GM06990 (cell line): ENCODE measurements around the gene TDO2.

Source experiments
- DNase-seq: peaks from one replicate; pipeline ENCODE4 v3.0.0-alpha.2; 2011; ENCODE audit not compliant: insufficient read length; ENCODE audit errors: extremely low read depth
- H3K27me3 ChIP-seq: replicated peaks from 2 replicates; pipeline ENCODE4 v1.6.0; 2011; ENCODE audit warnings: low read length; ENCODE audit not compliant: control insufficient read depth, insufficient read depth
- H3K36me3 ChIP-seq: 2 replicates; pipeline ENCODE4 v1.5.1; 2011; ENCODE audit warnings: low read length; ENCODE audit not compliant: control insufficient read depth, insufficient read depth
- H3K4me3 ChIP-seq: replicated peaks from 2 replicates; pipeline ENCODE4 v1.5.1; 2011; ENCODE audit warnings: low read depth, mild to moderate bottlenecking, control low read depth, low read length
- TF ChIP-seq, protein P1 (sequence below): IDR thresholded peaks from 2 replicates; pipeline ENCODE4 v1.5.1; 2011; ENCODE audit warnings: low read length, control low read depth, mild to moderate bottlenecking, inconsistent platforms; ENCODE audit not compliant: insufficient read depth, poor library complexity, severe bottlenecking

TDO2 gene

GRCh38 chr4:155941085-155941790, 37.7 kb downstream of the TDO2 start:
- no peaks in the 10 kb centered on the region for H3K36me3 ChIP-seq
- H3K27me3 ChIP-seq, result no peaks in the 10 kb centered on the region
- TF ChIP-seq, protein P1, sequence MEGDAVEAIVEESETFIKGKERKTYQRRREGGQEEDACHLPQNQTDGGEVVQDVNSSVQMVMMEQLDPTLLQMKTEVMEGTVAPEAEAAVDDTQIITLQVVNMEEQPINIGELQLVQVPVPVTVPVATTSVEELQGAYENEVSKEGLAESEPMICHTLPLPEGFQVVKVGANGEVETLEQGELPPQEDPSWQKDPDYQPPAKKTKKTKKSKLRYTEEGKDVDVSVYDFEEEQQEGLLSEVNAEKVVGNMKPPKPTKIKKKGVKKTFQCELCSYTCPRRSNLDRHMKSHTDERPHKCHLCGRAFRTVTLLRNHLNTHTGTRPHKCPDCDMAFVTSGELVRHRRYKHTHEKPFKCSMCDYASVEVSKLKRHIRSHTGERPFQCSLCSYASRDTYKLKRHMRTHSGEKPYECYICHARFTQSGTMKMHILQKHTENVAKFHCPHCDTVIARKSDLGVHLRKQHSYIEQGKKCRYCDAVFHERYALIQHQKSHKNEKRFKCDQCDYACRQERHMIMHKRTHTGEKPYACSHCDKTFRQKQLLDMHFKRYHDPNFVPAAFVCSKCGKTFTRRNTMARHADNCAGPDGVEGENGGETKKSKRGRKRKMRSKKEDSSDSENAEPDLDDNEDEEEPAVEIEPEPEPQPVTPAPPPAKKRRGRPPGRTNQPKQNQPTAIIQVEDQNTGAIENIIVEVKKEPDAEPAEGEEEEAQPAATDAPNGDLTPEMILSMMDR, result no peak
- no peak overlapping the region for H3K4me3 ChIP-seq
- no peak for DNase-seq

GRCh38 chr4:155941820-155942219, 38.3 kb downstream of the TDO2 start:
- no peak for DNase-seq
- no peak overlapping the region for H3K4me3 ChIP-seq

GRCh38 chr4:155943605-155944291, 40.3 kb downstream of the TDO2 start:
- DNase-seq, result no peak
- H3K36me3 ChIP-seq, result no peaks in the 10 kb centered on the region
- H3K27me3 ChIP-seq, result no peaks in the 10 kb centered on the region
- H3K4me3 ChIP-seq, result no peak overlapping the region
- TF ChIP-seq, protein P1, result no peak

More at GRCh38 chr4:155941820-155942219, 38.3 kb downstream of the TDO2 start:
- TF ChIP-seq, protein P1, result no peak
- Histone ChIP-seq H3K27me3 (no peaks in the 10 kb centered on the region), H3K36me3 (no peaks in the 10 kb centered on the region)

- TF ChIP-seq, protein P1, result no peak
- DNase-seq, result no peak
- Histone ChIP-seq H3K36me3 (no peaks in the 10 kb centered on the region), H3K4me3 (no peak overlapping the region), H3K27me3 (no peaks in the 10 kb centered on the region)
These were observed 41.0 kb downstream of the TDO2 start for GRCh38 chr4:155944516-155944915.

DNA sequence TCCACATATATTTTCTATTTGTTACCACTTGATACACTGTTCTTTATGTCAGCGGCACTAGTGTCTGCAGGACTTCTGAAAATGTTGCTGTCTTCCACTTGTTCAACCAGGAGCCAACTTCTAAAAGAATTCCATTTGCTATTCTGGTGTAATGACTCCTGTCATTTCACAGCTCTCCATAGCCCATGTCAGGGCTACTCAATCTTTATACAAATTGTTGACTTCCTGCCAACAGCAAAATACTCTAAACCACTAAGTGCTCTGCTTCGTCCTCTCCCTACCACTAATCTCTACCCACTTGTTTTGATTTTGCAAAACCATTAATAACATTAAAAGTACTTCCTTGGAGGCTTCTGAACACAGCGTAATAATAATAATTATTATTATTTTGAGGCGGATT, 43.0 kb downstream of the TDO2 start:
- Histone ChIP-seq H3K4me3 (no peak overlapping the region), H3K27me3 (no peaks in the 10 kb centered on the region), H3K36me3 (no peaks in the 10 kb centered on the region)
- DNase-seq, result no peak
- TF ChIP-seq, protein P1, result no peak

DNA sequence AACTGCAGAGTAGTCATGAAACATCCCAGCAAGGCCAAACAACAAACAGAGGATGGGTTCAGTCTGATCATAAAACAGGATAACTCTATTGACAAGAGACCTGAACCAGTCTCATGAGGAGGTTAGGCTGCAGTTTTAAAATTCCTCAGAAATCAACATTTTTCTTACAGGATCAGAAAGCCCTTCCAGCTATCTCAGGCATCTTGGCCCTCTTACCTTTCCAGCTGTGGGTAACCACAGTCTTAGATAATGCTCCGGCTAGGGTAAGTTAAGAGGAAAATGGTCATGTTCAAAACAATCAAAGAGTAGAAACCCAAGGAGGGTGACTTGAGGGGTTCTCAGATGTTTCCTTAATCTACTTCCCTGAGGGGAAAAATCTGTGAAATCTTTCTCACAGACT, 45.0 kb downstream of the TDO2 start:
- Histone ChIP-seq H3K4me3 (no peak overlapping the region), H3K27me3 (no peaks in the 10 kb centered on the region), H3K36me3 (no peaks in the 10 kb centered on the region)
- TF ChIP-seq, protein P1, result no peak
- DNase-seq, result no peak
